Colonic mucosa (tissue), 4 donors: ENCODE data around the gene GFY. TPM values are rescaled to one million over a fixed set of nuclear protein-coding genes. Genes with fewer than 3 reads are reported as not detected.
"Not testable (repeated sequence)": the region's sequence is repeated elsewhere in the genome, so short reads cannot be mapped to it uniquely, and the experiment has no call there.

ENCODE experiments used
- DNase-seq: peaks from one replicate; pipeline ENCODE4 v3.0.0-alpha.2; 2020
- H3K27ac ChIP-seq: fragments of 200-600 bp; one replicate; pipeline ENCODE4 v1.8.0; 2021
- H3K27me3 ChIP-seq: fragments of 200-600 bp; one replicate; pipeline ENCODE4 v1.8.0; 2021
- H3K36me3 ChIP-seq: fragments of 200-600 bp; one replicate; pipeline ENCODE4 v1.8.0; 2021
- H3K4me1 ChIP-seq: fragments of 200-600 bp; one replicate; pipeline ENCODE4 v1.8.0; 2021; ENCODE audit warnings: mild to moderate bottlenecking
- H3K4me3 ChIP-seq: fragments of 200-600 bp; one replicate; pipeline ENCODE4 v1.8.0; 2021
- H3K9ac ChIP-seq, 2 donors: one replicate each; pipeline ENCODE4 v1.7.0; 2013; ENCODE audit warnings: control low read depth in 2 of 2, low read depth in 2 of 2, low read length in 2 of 2
- H3K9me3 ChIP-seq: fragments of 200-600 bp; one replicate; pipeline ENCODE4 v1.8.0; 2021
- CTCF ChIP-seq: fragments of 200-600 bp; IDR thresholded peaks from one replicate; pipeline ENCODE4 v1.8.0; 2022; ENCODE audit warnings: antibody characterized with exemption, mild to moderate bottlenecking
- intact Hi-C: fragments of 100-400 bp; cut with DNase I; formaldehyde crosslinking; loops from one replicate; pipeline ENCODE4 v1.14.1; 2022
- total RNA-seq, 2 donors: library from RNA; stranded (reverse); fragmentation: NEBNext Ultra II Directional in 1 of 2; extraction: Animal tissue kit (Norgen Biotek cat#: 25700) in 1 of 2; gene quantifications; one replicate each; pipeline ENCODE4 v1.2.1, GENCODE V29; 2021
- donor health status: healthy.
- donor health status: DM: no; HTN: no; CAD: no.
- donor health status: DM: no; HTN: no; CAD: no.

GFY gene
- total RNA-seq, 2 donors from 2014 or later: not detected

GRCh38 chr19:49443366-49444099 lies 18.3 kb downstream of the GFY start:
- H3K36me3 ChIP-seq: no peaks in the 10 kb centered on the region
- H3K9ac ChIP-seq: peak overlapping the region; percentile 63 to 68
- DNase-seq: peak; percentile 95
- intact Hi-C loops: loop anchor here (2.0 kb wide), 1 partner anchor 51 kb away; no protein-coding TSS in a partner anchor
- H3K4me3 ChIP-seq: peak overlapping the region; percentile 79
- no peaks in the 10 kb centered on the region for H3K4me1 ChIP-seq
- peak; percentile 72 for TF ChIP-seq CTCF
- H3K9me3 ChIP-seq: no peaks in the 10 kb centered on the region
- H3K27me3 ChIP-seq: peaks cover 13% of the 10 kb centered on the region
- peak overlapping the region; percentile 72 for H3K27ac ChIP-seq

- H3K27ac ChIP-seq, H3K4me3 ChIP-seq, DNase-seq, H3K4me1 ChIP-seq, H3K36me3 ChIP-seq, H3K9ac ChIP-seq, H3K9me3 ChIP-seq, intact Hi-C loops: not testable (repeated sequence)
- peaks cover 13% of the 10 kb centered on the region for H3K27me3 ChIP-seq
Measured at GRCh38 chr19:49444100-49444700, 19.0 kb downstream of the GFY start.

GRCh38 chr19:49445997-49446396 lies 20.8 kb downstream of the GFY start:
- Histone ChIP-seq H3K4me3 (no peak overlapping the region), H3K27ac (no peak overlapping the region), H3K4me1 (no peaks in the 10 kb centered on the region), H3K36me3 (no peaks in the 10 kb centered on the region), H3K27me3 (peaks cover 2% of the 10 kb centered on the region), H3K9me3 (no peaks in the 10 kb centered on the region), H3K9ac (no peak overlapping the region)
- intact Hi-C loops: no loop called here
- no peak for DNase-seq
- no peak for TF ChIP-seq CTCF

- H3K9ac ChIP-seq: no peak overlapping the region
- no peaks in the 10 kb centered on the region for H3K4me1 ChIP-seq
- DNase-seq: peak; percentile 50
- no peaks in the 10 kb centered on the region for H3K36me3 ChIP-seq
- intact Hi-C loops: no loop called here
- H3K4me3 ChIP-seq: no peak overlapping the region
- no peaks in the 10 kb centered on the region for H3K27me3 ChIP-seq
- no peak overlapping the region for H3K27ac ChIP-seq
- TF ChIP-seq CTCF: no peak
- H3K9me3 ChIP-seq: no peaks in the 10 kb centered on the region
Measured at GRCh38 chr19:49447485-49448431, 22.6 kb downstream of the GFY start.

- Histone ChIP-seq H3K9ac (no peak overlapping the region), H3K4me3 (no peak overlapping the region), H3K27me3 (no peaks in the 10 kb centered on the region), H3K9me3 (no peaks in the 10 kb centered on the region), H3K4me1 (no peaks in the 10 kb centered on the region), H3K27ac (no peak overlapping the region), H3K36me3 (no peaks in the 10 kb centered on the region)
- DNase-seq: no peak
- intact Hi-C loops: no loop called here
- TF ChIP-seq CTCF: no peak
Measured at GRCh38 chr19:49448432-49448786, 23.2 kb downstream of the GFY start.
